Transverse colon (tissue), 4 donors: Measurements from ENCODE around the gene CPLX4. TPM values are rescaled to one million over a fixed set of nuclear protein-coding genes. Genes with fewer than 3 reads are reported as not detected.

ENCODE experiments used
- DNase-seq: peaks from one replicate; pipeline ENCODE4 v3.0.0-alpha.2; 2019
- H3K27ac ChIP-seq, 4 donors: fragments of 200-600 bp; sonication (generic); 2 replicates each; pipeline ENCODE4 v1.5.1; 2016 to 2018; ENCODE audit warnings: inconsistent platforms in 4 of 4
- H3K27me3 ChIP-seq: fragments of 200-600 bp; sonication (generic); 2 replicates; pipeline ENCODE4 v1.5.1; 2017; ENCODE audit warnings: inconsistent platforms
- H3K36me3 ChIP-seq, 4 donors: fragments of 200-600 bp; sonication (generic); 2 replicates each; pipeline ENCODE4 v1.5.1; 2017 to 2019; ENCODE audit warnings: inconsistent platforms in 4 of 4
- H3K4me1 ChIP-seq, 4 donors: fragments of 200-600 bp; sonication (generic); 2 replicates each; pipeline ENCODE4 v1.5.1; 2017 to 2020; ENCODE audit warnings: inconsistent platforms in 4 of 4
- H3K4me3 ChIP-seq, 4 donors: fragments of 200-600 bp; sonication (generic); 1 replicate in 1 of 4; 2 replicates in 3 of 4; pipeline versions ENCODE4 v1.5.1 to v1.6.1; 2017 to 2019; ENCODE audit warnings: inconsistent platforms in 4 of 4
- H3K9me3 ChIP-seq, 2 donors: fragments of 200-600 bp; sonication (generic); 2 replicates each; pipeline ENCODE4 v1.5.1; 2017 to 2019; ENCODE audit warnings: inconsistent platforms in 2 of 2
- CTCF ChIP-seq, 5 experiments: fragments of 200-600 bp in 3 of 5; fragments of 450-650 bp in 2 of 5; sonication (generic) in 3 of 5; IDR thresholded peaks; 1 replicate in 2 of 5; 2 replicates in 3 of 5; pipeline ENCODE4 v1.5.1; 2016 to 2017; ENCODE audit warnings: antibody characterized with exemption in 5 of 5, inconsistent platforms in 3 of 5, mild to moderate bottlenecking in 2 of 5, moderate library complexity in 1 of 5
- EP300 ChIP-seq: sonication (generic); formaldehyde crosslinking; IDR thresholded peaks from one replicate; pipeline ENCODE4 v1.6.1; 2017; ENCODE audit warnings: antibody characterized with exemption, low read depth
- POLR2A ChIP-seq: fragments of 450-650 bp; IDR thresholded peaks from one replicate; pipeline ENCODE4 v1.6.1; 2016; ENCODE audit warnings: antibody characterized with exemption, mild to moderate bottlenecking, moderate library complexity
- POLR2AphosphoS5 ChIP-seq, 3 donors: sonication (generic); formaldehyde crosslinking; IDR thresholded peaks; one replicate each; pipeline ENCODE4 v1.6.1; 2016; ENCODE audit warnings: antibody characterized with exemption in 3 of 3
- WGBS, 2 donors: methylation state at CpG; one replicate each; pipeline ENCODE4 v1.1.5; 2018; ENCODE audit warnings: low coverage in 1 of 2; 5-methylcytosine and 5-hydroxymethylcytosine counted together
- in situ Hi-C, 4 donors: fragments of 200-750 bp; cut with MboI; loops; one replicate each; pipeline versions ENCODE4 v1.15.0 to v1.15.1; 2017; ENCODE audit warnings: low sequenced_read_pairs in 3 of 4, low pct_ligation_motif_present in 1 of 4, low pct_unique_long_range_greater_than_20kb in 1 of 4
- intact Hi-C: fragments of 100-400 bp; cut with DNase I; formaldehyde crosslinking; loops from one replicate; pipeline ENCODE4 v1.15.1; 2023; ENCODE audit warnings: low total_unique reads
- total RNA-seq, 4 donors: library from RNA; depleted of rRNA; stranded (reverse); fragments of >200 nt; gene quantifications; one replicate each; pipeline ENCODE4 v1.1.0, GENCODE V29; 2016

The CPLX4 gene
- total RNA-seq, 4 donors from 2014 or later = not detected

- no peaks in the 10 kb centered on the region for H3K9me3 ChIP-seq
- no peak overlapping the region for H3K27ac ChIP-seq
- DNase-seq = no peak
- no peaks in the 10 kb centered on the region for H3K27me3 ChIP-seq
- intact Hi-C loops = no loop called here
- TF ChIP-seq POLR2AphosphoS5 (IDR thresholded peaks at IDR 0.05) = no peak
- 80 to 93% methylated on average over 2 to 3 of the region's 3 CpGs for WGBS, 2 donors
- no peak overlapping the region for H3K4me3 ChIP-seq
- H3K36me3 ChIP-seq = peaks cover 0 to 52% (median 19%) of the 10 kb centered on the region in 4 donors
- peaks cover 0 to 11% (median 0%) of the 10 kb centered on the region in 4 donors for H3K4me1 ChIP-seq
- in situ Hi-C loops = no loop called here
Measured at GRCh38 chr18:59352250-59352855, 33.9 kb upstream of the CPLX4 start.

- in situ Hi-C loops = no loop called here
- Histone ChIP-seq H3K36me3 (peaks cover 0 to 72% (median 28%) of the 10 kb centered on the region in 4 donors), H3K27ac (no peak overlapping the region), H3K27me3 (no peaks in the 10 kb centered on the region), H3K4me3 (no peak overlapping the region), H3K9me3 (peaks cover 0 to 3% of the 10 kb centered on the region in 2 donors), H3K4me1 (no peaks in the 10 kb centered on the region)
- 97 to 98% methylated on average over 4 of the region's 4 CpGs for WGBS, 2 donors
- intact Hi-C loops = no loop called here
- no peak for DNase-seq
- TF ChIP-seq POLR2AphosphoS5 (IDR thresholded peaks at IDR 0.05) = no peak
- no peak for TF ChIP-seq POLR2A
- TF ChIP-seq CTCF (IDR thresholded peaks at IDR 0.05) = no peak
- TF ChIP-seq EP300 = no peak
Measured at GRCh38 chr18:59345556-59345955, 27.1 kb upstream of the CPLX4 start.

- 0% methylated on average over 1 of the region's 1 CpG for WGBS, 2 donors
- Histone ChIP-seq H3K9me3 (peaks cover 0 to 6% of the 10 kb centered on the region in 2 donors), H3K27me3 (no peaks in the 10 kb centered on the region), H3K4me1 (no peaks in the 10 kb centered on the region), H3K4me3 (no peak overlapping the region), H3K27ac (no peak overlapping the region), H3K36me3 (peaks cover 0 to 77% (median 29%) of the 10 kb centered on the region in 4 donors)
- no peak for TF ChIP-seq POLR2A
- TF ChIP-seq EP300 = no peak
- no peak for TF ChIP-seq CTCF (IDR thresholded peaks at IDR 0.05)
- no peak for TF ChIP-seq POLR2AphosphoS5 (IDR thresholded peaks at IDR 0.05)
- no peak for DNase-seq
- intact Hi-C loops (no loop called here), in situ Hi-C loops (no loop called here)
Measured at GRCh38 chr18:59344996-59345395, 26.5 kb upstream of the CPLX4 start.

- Histone ChIP-seq H3K4me3 (no peak overlapping the region), H3K36me3 (peaks cover 0 to 77% (median 34%) of the 10 kb centered on the region in 4 donors), H3K4me1 (no peaks in the 10 kb centered on the region), H3K27ac (no peak overlapping the region), H3K27me3 (no peaks in the 10 kb centered on the region), H3K9me3 (peaks cover 0 to 6% of the 10 kb centered on the region in 2 donors)
- intact Hi-C loops (no loop called here), in situ Hi-C loops (no loop called here)
- no peak for DNase-seq
- 97 to 100% methylated on average over 2 of the region's 2 CpGs for WGBS, 2 donors
- TF ChIP-seq EP300 = no peak
- no peak for TF ChIP-seq POLR2A
- TF ChIP-seq POLR2AphosphoS5 (IDR thresholded peaks at IDR 0.05) = no peak
- no peak for TF ChIP-seq CTCF (IDR thresholded peaks at IDR 0.05)
Measured at GRCh38 chr18:59343926-59344325, 25.5 kb upstream of the CPLX4 start.

- no peak overlapping the region for H3K4me3 ChIP-seq
- TF ChIP-seq POLR2A = no peak
- TF ChIP-seq CTCF (IDR thresholded peaks at IDR 0.05) = no peak
- no peak for TF ChIP-seq EP300
- TF ChIP-seq POLR2AphosphoS5 (IDR thresholded peaks at IDR 0.05) = no peak
- H3K36me3 ChIP-seq = peaks cover 0 to 88% (median 32%) of the 10 kb centered on the region in 4 donors
- no peak for DNase-seq
- in situ Hi-C loops (no loop called here), intact Hi-C loops (no loop called here)
- no peaks in the 10 kb centered on the region for H3K4me1 ChIP-seq
- peaks cover 0 to 6% of the 10 kb centered on the region in 2 donors for H3K9me3 ChIP-seq
- H3K27me3 ChIP-seq = no peaks in the 10 kb centered on the region
- H3K27ac ChIP-seq = no peak overlapping the region
Measured at GRCh38 chr18:59340817-59341216, 22.4 kb upstream of the CPLX4 start.
